ENCODE measurements around the gene MLLT3. TPM values are rescaled to one million over a fixed set of nuclear protein-coding genes. Genes with fewer than 3 reads are reported as not detected.

Gene MLLT3
- total and polyA plus RNA-seq, 10 donors = 2.8 to 15.2 (median 10.6) TPM

DNA sequence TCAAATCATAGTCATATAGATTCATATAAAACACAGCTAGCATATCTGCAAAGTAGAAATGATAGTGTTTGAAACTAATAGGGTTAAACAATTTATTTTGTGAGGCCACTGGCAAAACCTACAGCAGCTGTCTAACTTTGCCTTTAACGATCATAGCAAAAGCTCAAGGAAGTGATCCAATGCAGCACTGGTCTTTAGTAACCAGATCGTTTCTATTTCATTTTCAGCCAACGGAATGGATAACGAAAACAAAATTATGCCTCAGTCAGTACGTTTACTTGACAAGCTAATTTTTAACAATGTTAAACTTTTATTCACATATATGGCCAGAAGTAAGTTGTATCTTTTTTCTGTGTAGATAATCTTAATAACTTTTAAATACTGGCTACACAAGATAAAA is 17.7 kb downstream of the MLLT3 start:
- Histone ChIP-seq H3K4me1 (peaks cover 0 to 63% (median 22%) of the 10 kb centered on the region in 6 donors), H3K27ac (peak overlapping the region in 7 of 8 donors; percentile 19 to 52 (median 43)), H3K36me3 (no peaks in the 10 kb centered on the region), H3K9me3 (no peaks in the 10 kb centered on the region), H3K4me3 (peak overlapping the region in 3 of 8 donors; percentile 7 to 32 (median 20)), H3K27me3 (replicated peaks in 1 of 7) (no peaks in the 10 kb centered on the region)
- intact Hi-C loops (cut with DNase I; ENCODE audit: low total_unique reads) = no loop called here
- DNase-seq = no peak
- TF ChIP-seq CTCF (IDR thresholded peaks at IDR 0.05 in 8 of 11, conservative IDR thresholded peaks at IDR 0.05 in 3 of 11) = no peak
- no peak for TF ChIP-seq POLR2A (IDR thresholded peaks at IDR 0.05)
- TF ChIP-seq POLR2AphosphoS5 (IDR thresholded peaks at IDR 0.05) = no peak
- 4 to 22% (median 9%) methylated on average over 5 of the region's 5 CpGs for WGBS, 5 donors

DNA sequence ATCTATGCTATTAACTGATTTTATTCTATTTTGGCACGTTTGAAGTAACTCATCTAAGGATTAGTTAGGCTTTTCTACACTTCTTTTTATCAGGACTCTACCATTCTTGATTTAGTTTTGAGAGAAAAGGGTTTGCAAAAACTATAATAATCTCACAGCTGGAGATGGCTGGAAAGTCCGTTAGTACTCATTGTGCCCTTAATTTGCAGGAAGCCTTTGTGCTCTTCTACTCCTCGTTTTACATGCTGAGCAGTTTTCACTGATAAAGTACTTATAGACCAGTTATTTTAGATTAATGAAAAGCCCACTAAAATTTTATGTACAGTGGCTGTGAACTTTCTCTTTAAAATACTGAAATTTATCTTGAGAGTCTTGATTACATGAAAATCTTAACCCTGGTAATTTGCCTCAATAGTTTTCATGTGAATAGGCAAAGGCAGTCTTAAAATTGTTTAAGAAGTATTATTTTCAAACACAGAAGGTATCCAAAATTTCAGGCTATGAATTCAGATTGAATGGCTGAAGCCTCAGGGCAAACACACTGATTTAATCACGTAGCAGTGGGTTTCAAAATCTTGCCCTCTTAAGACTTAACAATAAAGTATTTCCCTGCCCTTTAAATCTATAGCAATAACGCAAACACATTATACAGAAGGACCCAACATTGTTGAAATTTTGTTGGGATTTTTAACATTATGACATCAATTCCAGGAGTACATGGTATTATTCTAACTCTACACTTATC is 18.6 kb downstream of the MLLT3 start:
- TF ChIP-seq CTCF (IDR thresholded peaks at IDR 0.05 in 8 of 11, conservative IDR thresholded peaks at IDR 0.05 in 3 of 11) = no peak
- no peak for TF ChIP-seq POLR2A (IDR thresholded peaks at IDR 0.05)
- TF ChIP-seq POLR2AphosphoS5 (IDR thresholded peaks at IDR 0.05) = no peak
- WGBS, 5 donors = 55 to 69% (median 59%) methylated on average over 5 of the region's 5 CpGs
- peak overlapping the region in 7 of 8 donors; percentile 19 to 52 (median 43) for H3K27ac ChIP-seq
- H3K27me3 ChIP-seq (replicated peaks in 1 of 7) = no peaks in the 10 kb centered on the region
- no peak for DNase-seq
- no peaks in the 10 kb centered on the region for H3K9me3 ChIP-seq
- H3K36me3 ChIP-seq = no peaks in the 10 kb centered on the region
- intact Hi-C loops (cut with DNase I; ENCODE audit: low total_unique reads) = no loop called here
- H3K4me1 ChIP-seq = peaks cover 0 to 63% (median 22%) of the 10 kb centered on the region in 6 donors
- H3K4me3 ChIP-seq = no peak overlapping the region

DNA sequence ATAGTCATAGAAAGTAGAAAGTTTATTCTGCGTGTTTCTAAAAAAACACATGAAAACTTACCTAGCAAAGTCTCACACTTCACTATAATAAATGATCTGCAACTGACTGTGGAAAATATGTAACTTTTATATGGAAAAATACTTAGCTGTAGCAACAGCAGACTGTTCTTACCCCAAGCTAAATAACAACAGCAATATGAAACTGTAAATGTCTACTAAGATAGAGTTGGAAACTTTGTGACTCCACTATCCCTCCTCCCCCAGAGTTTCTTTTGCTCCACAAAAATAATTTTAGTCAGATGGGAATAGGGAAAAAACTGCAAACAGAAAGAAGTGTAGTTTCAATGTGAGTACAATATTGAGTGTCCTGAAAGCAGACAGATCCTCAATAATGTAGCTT is 21.0 kb downstream of the MLLT3 start:
- Histone ChIP-seq H3K36me3 (no peaks in the 10 kb centered on the region), H3K27me3 (replicated peaks in 1 of 7) (no peaks in the 10 kb centered on the region), H3K4me1 (peaks cover 0 to 64% (median 21%) of the 10 kb centered on the region in 6 donors), H3K9me3 (no peaks in the 10 kb centered on the region), H3K27ac (no peak overlapping the region), H3K4me3 (no peak overlapping the region)
- DNase-seq = no peak
- intact Hi-C loops (cut with DNase I; ENCODE audit: low total_unique reads) = no loop called here
- WGBS, 5 donors = 82 to 98% (median 94%) methylated on average over 1 of the region's 1 CpG
- TF ChIP-seq CTCF (IDR thresholded peaks at IDR 0.05 in 8 of 11, conservative IDR thresholded peaks at IDR 0.05 in 3 of 11) = no peak
- no peak for TF ChIP-seq POLR2AphosphoS5 (IDR thresholded peaks at IDR 0.05)
- TF ChIP-seq POLR2A (IDR thresholded peaks at IDR 0.05) = no peak

- Histone ChIP-seq H3K4me1 (peaks cover 0 to 43% (median 16%) of the 10 kb centered on the region in 6 donors), H3K4me3 (no peak overlapping the region), H3K9me3 (no peaks in the 10 kb centered on the region), H3K36me3 (no peaks in the 10 kb centered on the region), H3K27ac (no peak overlapping the region), H3K27me3 (replicated peaks in 1 of 7) (no peaks in the 10 kb centered on the region)
- intact Hi-C loops (cut with DNase I; ENCODE audit: low total_unique reads) = no loop called here
- DNase-seq = no peak
- 92 to 100% (median 97%) methylated on average over 3 of the region's 3 CpGs for WGBS, 5 donors
- TF ChIP-seq CTCF (IDR thresholded peaks at IDR 0.05 in 8 of 11, conservative IDR thresholded peaks at IDR 0.05 in 3 of 11) (no peak), POLR2AphosphoS5 (IDR thresholded peaks at IDR 0.05) (no peak), POLR2A (IDR thresholded peaks at IDR 0.05) (no peak)
Measured at GRCh38 chr9:20599195-20599594, 23.1 kb downstream of the MLLT3 start.

All from spleen (tissue), 11 donors.